ENCODE results near the gene OLIG1.

DNA sequence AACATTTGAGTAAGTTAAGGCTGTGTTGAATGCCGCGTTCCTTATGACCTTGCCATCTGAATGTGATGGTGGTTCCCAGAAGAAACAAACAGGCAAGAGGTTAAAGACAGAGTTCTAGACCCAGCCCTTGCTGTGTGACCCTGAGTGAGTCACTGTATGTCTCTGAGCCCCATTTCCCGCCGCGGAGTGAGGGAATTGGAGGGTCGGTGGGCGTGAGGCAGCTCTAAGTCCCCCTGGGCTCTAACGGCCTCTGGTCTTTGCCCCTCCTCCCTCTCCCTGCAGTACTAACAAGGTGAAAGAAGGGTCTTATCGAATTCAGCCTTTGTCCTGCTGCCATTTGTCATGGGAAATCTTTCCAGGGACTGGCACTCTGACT is 40.4 kb downstream of the OLIG1 start:
- no peak for TF ChIP-seq POLR2A (IDR thresholded peaks at IDR 0.05; ENCODE audit: low read length)
- TF ChIP-seq GATA1 (IDR thresholded peaks at IDR 0.05; ENCODE audit: low read depth, low read length): no peak
